ENCODE data around the gene SH3GL3. TPM values are rescaled to one million over a fixed set of nuclear protein-coding genes. Genes with fewer than 3 reads are reported as not detected.

The SH3GL3 gene, protein sequence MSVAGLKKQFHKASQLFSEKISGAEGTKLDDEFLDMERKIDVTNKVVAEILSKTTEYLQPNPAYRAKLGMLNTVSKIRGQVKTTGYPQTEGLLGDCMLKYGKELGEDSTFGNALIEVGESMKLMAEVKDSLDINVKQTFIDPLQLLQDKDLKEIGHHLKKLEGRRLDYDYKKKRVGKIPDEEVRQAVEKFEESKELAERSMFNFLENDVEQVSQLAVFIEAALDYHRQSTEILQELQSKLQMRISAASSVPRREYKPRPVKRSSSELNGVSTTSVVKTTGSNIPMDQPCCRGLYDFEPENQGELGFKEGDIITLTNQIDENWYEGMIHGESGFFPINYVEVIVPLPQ
- 0.88 TPM in 1 of 2 replicates, not detected in the other for total RNA-seq
- polyA plus RNA-seq (2012): 0.11 TPM

DNA sequence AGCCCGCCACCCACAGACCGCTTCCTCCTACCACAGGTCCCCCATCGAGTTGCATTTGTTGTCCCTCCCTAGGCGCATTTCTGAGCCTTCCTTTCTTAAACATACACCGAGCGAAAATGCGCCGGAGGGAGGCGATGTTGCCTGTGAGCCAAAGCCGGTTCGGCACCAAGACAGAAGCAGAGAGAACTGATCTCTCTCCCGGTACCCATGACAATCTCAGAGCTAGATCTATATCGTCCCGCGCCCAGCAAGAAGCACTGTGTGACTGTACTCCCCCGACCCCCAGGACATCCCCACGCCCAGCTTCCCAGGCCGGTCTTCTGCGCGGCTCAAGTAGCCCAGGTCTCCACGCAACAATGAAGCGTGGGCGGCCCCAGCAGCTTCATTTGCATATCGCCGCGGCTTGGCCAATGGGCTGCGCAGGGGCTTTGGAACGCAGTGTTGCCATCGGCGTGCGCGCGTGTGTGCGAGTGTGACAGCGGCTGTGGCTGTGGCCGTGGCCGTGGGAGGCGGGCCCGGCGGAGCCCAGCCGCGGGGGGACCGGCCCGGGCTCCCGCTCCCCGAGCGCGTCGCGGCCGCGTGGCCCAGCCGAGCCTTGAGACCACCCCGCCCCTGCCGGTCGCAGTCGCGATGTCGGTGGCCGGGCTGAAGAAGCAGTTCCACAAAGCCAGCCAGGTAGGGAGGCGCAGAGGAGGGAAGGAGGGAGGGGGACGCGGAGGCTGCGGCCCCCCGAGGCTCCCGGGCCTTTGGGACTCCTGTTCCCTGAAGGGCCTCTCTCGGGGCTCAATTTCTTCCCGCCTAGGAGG, at the start of gene SH3GL3:
TSS of gene SH3GL3 (plus strand) at position 438 of the 806 bp plus-strand sequence. CDS start at position 631, 193 bp downstream.
- DNase-seq (ENCODE audit: low read depth): peak; percentile 71

DNA sequence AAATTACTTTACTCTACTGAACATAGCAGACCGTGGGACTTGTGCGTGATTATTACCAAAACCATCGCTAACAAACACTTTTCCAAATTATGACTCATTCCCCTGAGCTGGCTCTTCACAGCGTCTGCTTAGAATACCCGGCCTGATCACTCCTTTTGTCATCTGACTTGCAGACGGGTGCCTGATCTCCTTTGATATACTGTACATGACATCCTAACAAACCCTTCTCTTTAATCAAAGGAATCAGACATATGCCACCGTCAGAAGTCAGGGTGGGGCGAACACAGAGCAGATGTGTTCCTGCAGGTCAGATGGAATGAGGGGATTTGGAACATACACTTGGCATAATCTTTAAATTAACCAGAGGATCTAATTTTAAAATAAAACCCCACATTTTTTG, 48.5 kb upstream of the SH3GL3 start:
- DNase-seq (ENCODE audit: low read depth): peak; percentile 48

DNA sequence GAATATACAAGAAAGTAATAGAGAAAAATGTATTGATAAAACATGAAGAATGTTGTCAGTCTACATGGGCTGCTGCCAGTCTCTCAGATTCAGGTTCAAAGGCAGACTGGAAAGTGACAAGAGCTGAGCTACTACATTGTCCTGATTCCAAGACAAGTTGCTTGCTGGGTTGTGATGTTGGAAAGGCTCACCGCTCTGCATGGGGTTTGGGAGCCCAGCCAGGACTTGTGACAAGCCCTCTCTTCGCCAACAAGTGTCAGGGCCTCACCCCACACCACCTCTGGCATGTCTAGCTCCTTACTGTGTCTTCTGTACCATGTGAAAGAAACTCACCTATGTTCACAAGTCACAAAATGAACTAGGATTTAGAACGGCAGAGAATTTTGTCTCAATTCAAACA, 43.0 kb upstream of the SH3GL3 start:
- no peak for DNase-seq (ENCODE audit: low read depth)

DNA sequence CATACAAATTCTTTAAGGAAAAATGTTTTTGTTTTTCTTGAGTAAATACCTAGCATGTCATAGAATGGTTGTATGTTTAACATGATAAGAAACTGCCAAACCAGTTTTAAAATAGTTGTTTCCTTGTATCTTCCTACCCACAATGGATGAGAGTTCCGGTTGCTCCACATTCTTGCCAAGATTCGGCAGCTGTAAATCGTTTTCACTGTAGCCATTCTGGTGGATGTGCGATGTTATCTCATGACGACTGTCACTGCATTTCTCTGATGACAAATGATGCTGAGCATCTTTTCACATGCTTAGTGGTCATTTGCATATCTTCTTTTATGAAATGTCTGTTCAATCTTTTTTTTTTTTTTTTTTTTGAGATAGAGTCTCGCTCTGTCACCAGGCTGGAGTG, 36.6 kb upstream of the SH3GL3 start:
- no peak for DNase-seq (ENCODE audit: low read depth)

DNA sequence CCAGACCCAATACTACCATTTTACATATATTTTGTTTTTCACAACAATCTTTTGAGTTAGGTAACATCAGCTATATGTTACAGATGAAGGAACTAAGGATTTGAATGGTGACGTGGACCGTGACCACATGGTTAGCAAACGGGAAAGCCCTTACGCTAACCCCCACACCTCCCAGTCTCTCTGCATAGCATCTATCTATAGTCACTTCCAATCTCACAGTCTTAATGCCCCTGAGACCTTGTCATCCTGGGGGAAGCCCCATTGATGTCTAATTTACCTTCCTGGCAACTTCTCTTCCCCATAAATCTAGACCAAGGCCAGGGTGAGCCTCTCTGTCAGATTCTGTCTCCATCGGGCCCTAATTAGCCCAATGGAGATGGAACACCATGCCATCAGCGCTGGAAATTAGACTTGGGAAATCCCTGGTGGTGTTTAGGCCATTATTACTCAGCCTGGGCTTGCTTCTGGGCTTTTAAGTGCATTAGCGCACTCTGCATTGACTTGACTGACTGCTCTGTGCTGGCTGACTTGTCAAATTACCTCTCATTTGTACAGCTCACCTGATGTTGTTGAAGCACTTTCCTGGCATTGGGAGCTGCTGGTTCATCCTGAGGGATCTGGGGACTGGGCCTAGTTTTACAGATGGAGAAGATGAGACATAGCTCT, 34.0 kb upstream of the SH3GL3 start:
- DNase-seq (ENCODE audit: low read depth): no peak

DNA sequence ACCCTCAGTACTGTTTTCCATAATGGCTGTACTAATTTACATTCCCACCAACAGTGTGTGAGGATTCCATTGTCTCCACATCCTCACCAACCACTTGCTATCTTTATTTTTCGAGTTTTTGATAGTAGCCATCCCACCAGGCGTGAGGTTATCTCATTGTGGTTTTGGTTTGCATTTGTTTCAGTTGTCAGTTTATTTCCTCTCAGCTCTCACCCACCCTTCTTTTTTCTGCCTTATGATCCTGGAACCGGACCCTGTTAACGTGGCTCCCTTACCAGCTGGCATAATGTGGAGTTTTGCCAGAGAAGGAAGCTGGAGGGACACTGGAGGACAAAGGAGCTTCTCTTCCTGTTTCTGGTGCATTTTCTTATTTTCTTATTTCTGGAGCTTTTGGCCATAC, 25.1 kb upstream of the SH3GL3 start:
- no peak for DNase-seq (ENCODE audit: low read depth)

DNA sequence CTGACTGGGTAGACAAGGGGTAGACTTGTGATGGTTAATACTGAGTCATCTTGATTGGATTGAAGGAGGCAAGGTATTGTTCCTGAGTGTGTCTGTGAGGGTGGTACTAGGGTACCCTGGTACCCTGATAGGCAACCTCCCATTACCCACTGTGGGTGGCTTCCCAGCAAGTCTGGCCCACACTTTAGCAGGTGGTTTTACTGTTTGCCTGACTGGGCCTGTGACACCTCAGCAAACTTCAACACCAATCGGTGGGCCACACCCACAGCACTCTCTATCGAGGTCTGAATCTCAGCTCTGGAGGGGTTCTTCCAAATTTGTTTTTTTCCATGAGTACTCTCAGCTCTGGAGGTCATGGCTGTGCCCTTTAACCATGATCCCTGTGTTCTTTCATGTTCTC, 24.6 kb upstream of the SH3GL3 start:
- DNase-seq (ENCODE audit: low read depth): no peak

DNA sequence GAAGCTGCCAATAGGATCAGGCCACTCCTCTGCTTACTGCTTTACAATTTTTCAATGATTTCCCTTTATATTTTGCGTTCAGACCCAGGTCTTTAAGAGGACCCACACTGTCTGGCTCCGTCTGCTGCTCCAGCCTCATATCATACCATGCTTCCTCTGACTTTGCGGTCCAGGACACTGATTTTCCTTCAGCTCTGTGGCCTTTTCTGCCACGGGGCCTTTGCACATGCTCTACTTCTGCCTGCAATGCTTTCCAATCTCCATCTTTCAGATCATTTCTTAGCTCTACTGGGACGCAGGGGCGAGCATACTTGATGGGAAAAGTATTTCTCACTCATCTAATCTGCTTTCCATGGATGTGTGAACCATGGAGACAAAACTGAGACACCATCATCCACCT, 23.0 kb upstream of the SH3GL3 start:
- DNase-seq (ENCODE audit: low read depth): no peak

DNA sequence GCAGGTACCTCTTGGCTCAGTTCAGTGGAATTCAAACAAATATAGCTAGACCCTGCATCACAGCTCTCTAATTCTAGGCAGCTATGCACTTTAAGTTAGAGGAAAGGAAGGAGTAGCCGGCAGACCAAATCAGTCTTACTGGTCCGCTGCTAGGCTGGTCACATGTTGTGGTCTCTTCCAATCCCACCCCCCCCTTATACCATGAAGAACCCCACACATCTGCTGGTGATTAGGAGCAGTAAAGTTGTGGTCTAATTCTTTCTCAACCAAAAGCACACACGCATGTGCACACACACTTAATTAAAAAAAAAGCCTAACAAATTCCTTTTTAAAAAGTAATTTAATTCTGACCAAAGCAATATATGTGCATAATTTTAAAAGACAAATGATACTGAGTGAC, 16.7 kb upstream of the SH3GL3 start:
- no peak for DNase-seq (ENCODE audit: low read depth)

DNA sequence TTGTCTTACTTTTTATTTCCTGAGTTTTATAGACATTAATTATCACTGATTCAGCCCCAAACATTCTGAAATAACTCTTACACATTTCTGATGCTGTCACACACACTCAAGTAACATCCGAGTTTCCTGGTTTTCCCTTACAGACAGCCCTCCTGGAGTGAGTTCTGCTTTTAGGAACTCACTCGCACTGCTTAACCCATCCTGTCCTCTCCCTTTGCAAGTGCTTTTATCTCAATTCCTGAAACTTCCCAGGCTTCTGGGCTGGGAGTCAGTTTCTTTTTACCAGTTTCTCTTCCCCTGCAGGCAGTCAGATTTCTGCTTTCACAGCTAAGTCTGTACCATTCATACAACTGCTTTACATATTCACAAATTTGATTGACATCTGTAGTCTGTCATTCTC, 15.6 kb upstream of the SH3GL3 start:
- DNase-seq (ENCODE audit: low read depth): no peak

DNA sequence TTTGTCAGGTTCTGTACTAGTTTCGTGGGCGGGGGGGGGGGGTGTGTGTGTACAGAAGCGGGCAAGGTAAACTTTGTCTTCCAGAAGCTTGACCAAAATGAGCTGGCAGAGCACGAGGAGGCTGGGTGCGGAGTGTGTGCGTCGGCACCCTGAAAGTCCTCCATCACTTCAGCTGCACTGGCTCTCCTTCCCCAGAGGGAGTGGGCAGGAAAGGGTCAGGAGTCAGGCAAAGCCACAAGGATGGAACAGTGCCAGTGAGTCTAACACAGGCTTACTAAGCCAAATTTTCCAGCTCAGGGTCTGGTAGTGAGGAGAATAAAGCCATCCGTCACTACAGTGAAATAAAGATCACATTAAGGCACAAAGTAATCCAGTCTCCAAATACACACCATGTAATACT, 11.9 kb upstream of the SH3GL3 start:
- no peak for DNase-seq (ENCODE audit: low read depth)

DNA sequence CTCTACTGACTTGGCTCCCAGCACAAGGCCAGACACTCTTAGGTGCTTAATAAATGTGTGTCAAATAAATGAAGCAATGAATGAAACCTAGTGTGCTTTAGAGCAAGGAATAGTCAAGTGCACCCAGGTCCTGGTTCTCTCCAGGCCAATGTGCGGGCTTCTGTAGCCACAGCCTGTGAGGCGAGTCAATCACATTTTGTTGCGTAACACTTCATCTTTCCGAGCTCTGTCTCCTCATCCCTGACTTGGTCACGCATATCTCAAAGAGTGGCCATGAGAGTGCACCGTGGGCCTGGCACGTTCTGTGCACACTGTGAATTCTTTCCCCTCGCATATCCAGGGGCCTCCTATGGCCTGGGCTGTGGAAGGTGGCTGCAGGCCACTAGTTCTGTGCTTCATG, 11.4 kb upstream of the SH3GL3 start:
- DNase-seq (ENCODE audit: low read depth): no peak

DNA sequence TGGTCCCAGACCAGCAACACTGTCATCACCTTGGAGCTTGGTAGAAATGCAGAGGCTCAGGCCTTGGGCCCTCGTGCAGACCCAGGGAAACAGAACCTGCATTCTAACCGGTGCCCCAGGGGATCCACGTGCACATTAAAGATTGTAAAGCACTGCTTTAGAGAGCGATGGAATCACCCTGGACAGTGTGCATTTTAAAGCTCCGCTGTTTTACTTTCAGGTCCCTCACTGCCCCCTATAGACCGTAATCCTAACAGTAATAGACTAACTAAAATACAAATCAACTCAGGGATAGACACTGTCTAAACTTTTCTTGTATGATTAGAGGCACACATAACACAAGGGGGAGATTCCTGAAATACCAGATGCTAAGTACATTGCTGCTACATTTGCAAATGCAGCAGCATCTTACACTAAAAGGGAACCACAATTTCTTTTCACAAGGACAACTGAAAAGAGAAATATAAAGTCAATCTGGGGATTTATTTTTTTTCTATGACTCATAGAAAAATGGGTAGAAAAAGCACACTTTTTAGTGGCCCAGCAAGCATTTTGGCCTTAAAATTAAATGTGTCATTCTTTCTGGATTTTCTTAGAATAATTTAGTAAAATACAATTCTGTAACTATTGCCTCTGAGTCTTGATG, 10.5 kb upstream of the SH3GL3 start:
- no peak for DNase-seq (ENCODE audit: low read depth)

DNA sequence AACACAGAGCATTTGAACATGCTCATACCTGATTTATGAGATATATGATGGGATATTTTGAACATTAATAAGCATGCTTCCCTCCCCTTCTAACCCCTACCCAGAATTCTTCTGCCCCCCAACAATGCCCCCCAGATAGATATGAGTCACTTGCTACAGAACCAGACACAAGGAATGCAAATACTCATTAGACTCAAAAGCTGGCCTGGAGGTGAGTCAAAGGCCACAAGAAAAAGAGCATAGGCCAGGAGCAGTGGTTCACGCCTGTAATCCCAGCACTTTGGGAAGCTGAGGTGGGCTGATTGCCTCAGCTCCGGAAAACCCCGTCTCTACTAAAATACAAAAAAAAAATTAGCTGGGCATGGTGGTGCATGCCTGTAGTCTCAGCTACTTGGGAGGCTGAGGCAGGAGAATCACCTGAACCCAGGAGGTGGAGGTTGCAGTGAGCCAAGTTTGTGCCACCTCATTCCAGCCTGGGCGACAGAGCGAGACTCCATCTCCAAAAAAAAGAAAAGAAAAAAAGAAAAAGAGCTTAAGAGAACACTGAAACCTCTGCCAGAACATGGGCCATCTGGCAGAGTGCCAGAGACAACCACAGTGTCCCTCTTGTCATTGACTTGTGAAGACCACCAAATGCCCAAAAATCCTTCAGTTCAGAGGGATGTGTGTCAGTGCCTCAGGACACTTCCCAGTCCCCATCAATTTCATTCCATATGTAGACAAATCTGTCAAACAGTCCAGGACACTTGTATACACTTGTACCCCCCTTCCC, 3.9 kb upstream of the SH3GL3 start:
- no peak for DNase-seq (ENCODE audit: low read depth)

DNA sequence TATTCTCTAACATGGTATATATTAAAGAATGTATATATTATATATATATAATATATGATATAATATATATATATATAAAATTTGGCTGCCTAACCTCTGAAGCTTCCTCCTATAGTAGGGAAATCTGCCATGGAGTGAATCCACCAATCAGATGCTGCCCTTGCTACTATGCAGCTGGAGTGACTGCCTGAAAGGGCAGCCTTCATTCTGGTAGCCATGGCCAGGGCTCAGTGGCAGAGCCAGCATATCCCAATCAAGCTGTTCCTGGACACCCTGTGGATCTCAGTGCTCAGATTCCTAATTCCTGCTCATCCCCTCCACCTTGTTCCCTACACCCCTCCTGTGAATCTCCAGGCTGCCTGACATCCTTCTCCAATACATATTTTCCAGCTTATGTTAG, 2.2 kb upstream of the SH3GL3 start:
- DNase-seq (ENCODE audit: low read depth): no peak

DNA sequence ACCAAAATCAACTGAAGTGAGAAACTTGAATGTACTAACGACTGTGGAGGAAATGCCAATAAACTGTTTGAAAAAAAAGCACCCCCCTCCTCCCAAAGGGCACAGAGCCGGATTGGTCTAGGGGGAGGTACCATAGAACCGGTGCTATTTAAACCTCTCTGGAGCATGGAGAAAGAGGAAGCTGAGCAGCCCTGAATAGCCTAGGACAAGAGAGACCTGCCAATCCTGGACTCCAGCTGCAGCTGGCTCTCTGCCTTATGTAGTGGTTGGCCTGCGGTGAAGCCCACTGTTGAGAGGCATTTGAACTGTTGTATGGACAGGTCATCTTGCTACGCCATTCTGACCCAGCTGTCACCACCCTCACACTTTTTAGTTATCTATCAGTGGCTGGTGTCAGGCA, 1.5 kb upstream of the SH3GL3 start:
- DNase-seq (ENCODE audit: low read depth): no peak

DNA sequence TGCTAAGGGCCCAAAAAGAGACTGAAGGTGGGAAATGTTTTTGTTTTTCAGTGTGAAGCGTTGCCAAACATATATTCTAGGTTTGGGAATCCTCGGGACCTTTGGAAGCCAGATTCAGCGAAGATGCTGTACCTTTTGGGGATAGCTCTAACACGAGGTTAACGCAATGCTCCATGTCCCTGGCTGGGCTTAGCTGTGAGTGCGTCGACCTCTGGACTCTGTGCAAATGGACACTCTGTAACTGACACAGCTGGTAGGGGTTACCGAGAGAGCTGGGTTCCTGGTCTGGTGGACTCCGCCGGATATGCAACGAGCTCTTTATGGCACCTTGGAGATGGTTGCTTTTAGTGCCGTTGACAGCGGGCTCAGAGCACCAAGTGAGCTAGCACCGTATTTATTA, 724 bp upstream of the SH3GL3 start:
- no peak for DNase-seq (ENCODE audit: low read depth)

DNA sequence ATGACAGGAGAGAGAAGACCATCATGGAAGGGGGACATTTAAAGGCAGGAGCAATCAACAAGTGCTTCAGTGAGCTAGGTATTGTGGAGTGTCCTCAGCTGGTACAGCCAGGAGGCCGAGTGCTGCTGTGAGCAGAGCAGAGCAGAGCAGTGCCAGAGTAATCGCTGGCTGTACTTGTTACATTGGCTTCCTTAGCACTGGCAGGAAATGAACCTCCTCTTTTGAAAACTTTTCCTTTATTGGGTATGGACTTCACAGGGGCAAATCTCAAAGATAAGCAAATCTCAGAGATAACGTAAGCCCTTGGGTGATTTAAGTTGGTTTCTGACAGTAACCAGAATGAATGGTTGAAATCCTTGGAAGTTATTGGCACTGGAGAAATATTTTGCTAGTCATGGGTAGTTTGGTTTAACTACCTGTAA, 2.1 kb downstream of the SH3GL3 start:
- no peak for DNase-seq (ENCODE audit: low read depth)

DNA sequence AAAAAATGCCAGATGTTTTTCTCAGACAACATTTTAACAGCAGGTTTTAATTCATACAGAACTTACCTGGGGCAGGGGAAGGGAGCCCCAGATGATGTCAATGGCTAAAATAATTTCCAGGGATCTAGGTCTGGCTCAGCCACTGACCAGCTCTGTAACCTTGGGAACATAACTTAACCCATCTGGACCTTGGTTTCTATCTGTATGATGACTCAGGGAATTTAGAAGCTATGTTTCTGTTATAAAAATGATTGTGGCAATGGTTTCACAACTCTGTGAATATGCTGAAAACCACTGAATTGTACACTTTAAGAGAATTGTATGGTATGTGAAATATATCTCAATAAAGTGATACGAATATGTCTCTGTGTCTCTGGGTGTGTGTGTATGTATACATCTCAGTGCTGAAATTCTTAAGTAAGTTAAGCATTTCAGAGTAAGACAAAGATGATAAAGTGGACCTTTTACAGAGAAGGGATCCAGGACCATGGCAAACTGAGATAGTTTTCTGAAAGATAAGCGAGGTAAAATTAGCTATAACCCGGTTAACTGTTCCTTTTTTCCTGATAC, 2.9 kb downstream of the SH3GL3 start:
- DNase-seq (ENCODE audit: low read depth): no peak

DNA sequence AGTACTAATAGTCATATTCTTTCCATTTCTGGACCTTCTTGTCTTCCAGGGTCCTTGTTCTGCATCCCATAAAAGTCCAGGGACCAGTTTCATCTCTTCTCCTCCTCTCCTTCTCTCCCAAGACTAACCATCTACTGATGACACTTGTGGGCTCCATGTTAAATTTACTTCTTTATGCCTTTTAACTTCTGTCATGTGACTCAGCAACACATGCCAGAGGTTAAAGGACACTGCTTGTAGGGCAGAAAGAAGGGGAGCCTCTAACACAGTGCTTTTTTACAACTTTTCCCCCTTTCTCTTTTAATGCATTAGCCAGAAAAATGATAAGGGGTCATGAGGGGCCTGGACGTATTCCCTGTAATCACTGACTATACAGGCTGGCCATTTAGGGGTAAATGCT, 10.0 kb downstream of the SH3GL3 start:
- DNase-seq (ENCODE audit: low read depth): no peak

DNA sequence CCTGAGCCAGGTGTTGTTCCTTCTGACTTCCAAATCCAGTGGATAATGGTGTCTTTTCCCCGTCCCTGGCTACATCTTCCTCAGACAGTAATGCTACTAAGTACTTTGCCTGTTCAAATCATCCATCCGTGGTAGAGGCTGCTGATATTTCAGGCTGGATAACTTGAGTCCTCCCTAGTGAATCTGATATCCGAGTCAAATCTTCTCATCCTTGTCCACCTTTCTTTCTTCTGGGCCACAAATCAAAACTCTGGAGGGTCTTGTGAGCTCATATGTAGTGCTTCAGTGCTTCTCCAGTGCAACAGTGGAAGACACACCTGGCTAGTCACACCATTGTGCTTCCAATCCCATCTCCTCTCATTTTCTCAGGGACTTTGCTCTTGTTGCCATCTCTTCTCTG, 11.2 kb downstream of the SH3GL3 start:
- DNase-seq (ENCODE audit: low read depth): no peak

Data from myocyte (in vitro differentiated cells).